Activated T-helper 2 cell treated with anti-CD3 and anti-CD28 coated beads, Interferon-gamma antibody, Interleukin-2, Interleukin-4, amounts not matched to agents 10 μg/mL and 5 μg/mL and 100 μg/mL, durations not matched to agents 14 hours and 24 hours and 36 hours (primary cell): ENCODE measurements around the gene PTPRC. TPM values are rescaled to one million over a fixed set of nuclear protein-coding genes. Genes with fewer than 3 reads are reported as not detected.

Experiments used
- DNase-seq: peaks from one replicate; pipeline ENCODE4 v3.0.0; 2021; ENCODE audit warnings: low spot score
- H3K27ac Mint-ChIP-seq: one replicate; pipeline ENCODE4 v1.8.0; 2021; ENCODE audit warnings: mixed read lengths
- H3K27me3 Mint-ChIP-seq: one replicate; pipeline ENCODE4 v1.8.0; 2021; ENCODE audit warnings: low read depth, mixed read lengths
- H3K36me3 Mint-ChIP-seq: one replicate; pipeline ENCODE4 v1.8.0; 2021; ENCODE audit warnings: low read depth, mixed read lengths
- H3K4me1 Mint-ChIP-seq: one replicate; pipeline ENCODE4 v1.8.0; 2021; ENCODE audit warnings: low read depth, mixed read lengths
- H3K4me3 Mint-ChIP-seq: one replicate; pipeline ENCODE4 v1.8.0; 2021; ENCODE audit warnings: low read depth, mild to moderate bottlenecking, moderate library complexity, mixed read lengths
- H3K9me3 Mint-ChIP-seq: one replicate; pipeline ENCODE4 v1.8.0; 2021; ENCODE audit warnings: mixed read lengths
- intact Hi-C: fragments of 100-400 bp; cut with micrococcal nuclease; formaldehyde crosslinking; loops from one replicate; pipeline ENCODE4 v1.15.1; 2023
- total RNA-seq: library from RNA; stranded (reverse); gene quantifications from 2 replicates; pipeline ENCODE4 v1.2.3, GENCODE V29; 2022

PTPRC gene
- total RNA-seq, 1 donor from 2014 or later: 321 TPM

GRCh38 chr1:198651650-198652400, 13.0 kb downstream of the PTPRC start:
- no peak for DNase-seq
- H3K36me3 Mint-ChIP-seq: peaks cover 70% of the 10 kb centered on the region
- H3K27ac Mint-ChIP-seq: peak overlapping the region; percentile 67
- no peaks in the 10 kb centered on the region for H3K27me3 Mint-ChIP-seq
- intact Hi-C loops: loop anchor here (1.0 to 5.0 kb wide), 2 partner anchors 31 to 280 kb away; no protein-coding TSS in a partner anchor
- H3K4me1 Mint-ChIP-seq: peaks cover 70% of the 10 kb centered on the region
- peak overlapping the region; percentile 73 for H3K4me3 Mint-ChIP-seq
- no peaks in the 10 kb centered on the region for H3K9me3 Mint-ChIP-seq

- H3K27me3 Mint-ChIP-seq: no peaks in the 10 kb centered on the region
- peaks cover 68% of the 10 kb centered on the region for H3K4me1 Mint-ChIP-seq
- H3K4me3 Mint-ChIP-seq: peak overlapping the region; percentile 15
- no peaks in the 10 kb centered on the region for H3K9me3 Mint-ChIP-seq
- H3K36me3 Mint-ChIP-seq: peaks cover 66% of the 10 kb centered on the region
- peak overlapping the region; percentile 44 for H3K27ac Mint-ChIP-seq
- DNase-seq: no peak
- intact Hi-C loops: loop anchor here (5.0 kb wide), 1 partner anchor 278 kb away; no protein-coding TSS in a partner anchor
Observed at GRCh38 chr1:198653808-198654413, 15.1 kb downstream of the PTPRC start.

GRCh38 chr1:198655459-198656121, 16.8 kb downstream of the PTPRC start:
- no peaks in the 10 kb centered on the region for H3K9me3 Mint-ChIP-seq
- H3K27me3 Mint-ChIP-seq: no peaks in the 10 kb centered on the region
- H3K4me3 Mint-ChIP-seq: peak overlapping the region; percentile 76
- DNase-seq: no peak
- H3K36me3 Mint-ChIP-seq: peaks cover 61% of the 10 kb centered on the region
- H3K4me1 Mint-ChIP-seq: peaks cover 62% of the 10 kb centered on the region
- H3K27ac Mint-ChIP-seq: peak overlapping the region; percentile 88
- intact Hi-C loops: loop anchor here (1.0 to 2.0 kb wide), 3 partner anchors 14 to 35 kb away; no protein-coding TSS in a partner anchor

- peak overlapping the region; percentile 75 for H3K4me3 Mint-ChIP-seq
- H3K27me3 Mint-ChIP-seq: no peaks in the 10 kb centered on the region
- H3K27ac Mint-ChIP-seq: peak overlapping the region; percentile 96
- peaks cover 60% of the 10 kb centered on the region for H3K4me1 Mint-ChIP-seq
- no peaks in the 10 kb centered on the region for H3K9me3 Mint-ChIP-seq
- intact Hi-C loops: loop anchor here (1.0 to 2.0 kb wide), 3 partner anchors 13 to 36 kb away; no protein-coding TSS in a partner anchor
- peak; percentile 65 for DNase-seq
- peaks cover 56% of the 10 kb centered on the region for H3K36me3 Mint-ChIP-seq
Observed at GRCh38 chr1:198656500-198656932, 17.7 kb downstream of the PTPRC start.

GRCh38 chr1:198657550-198658064, 18.8 kb downstream of the PTPRC start:
- Mint-ChIP-seq H3K9me3 (no peaks in the 10 kb centered on the region), H3K4me3 (peak overlapping the region; percentile 78), H3K4me1 (peaks cover 55% of the 10 kb centered on the region), H3K27ac (peak overlapping the region; percentile 95), H3K27me3 (no peaks in the 10 kb centered on the region), H3K36me3 (peaks cover 50% of the 10 kb centered on the region)
- intact Hi-C loops: loop anchor here (1.0 to 2.0 kb wide), 3 partner anchors 8 to 37 kb away; no protein-coding TSS in a partner anchor
- no peak for DNase-seq

- no peak for DNase-seq
- H3K4me3 Mint-ChIP-seq: peak overlapping the region; percentile 59
- H3K9me3 Mint-ChIP-seq: no peaks in the 10 kb centered on the region
- peaks cover 58% of the 10 kb centered on the region for H3K36me3 Mint-ChIP-seq
- H3K27ac Mint-ChIP-seq: peak overlapping the region; percentile 78
- peaks cover 69% of the 10 kb centered on the region for H3K4me1 Mint-ChIP-seq
- no peaks in the 10 kb centered on the region for H3K27me3 Mint-ChIP-seq
- intact Hi-C loops: no loop called here
Observed at GRCh38 chr1:198660341-198661261, 21.8 kb downstream of the PTPRC start.

- Mint-ChIP-seq H3K4me3 (peak overlapping the region; percentile 69), H3K36me3 (peaks cover 66% of the 10 kb centered on the region), H3K9me3 (no peaks in the 10 kb centered on the region), H3K27ac (peak overlapping the region; percentile 76), H3K4me1 (peaks cover 72% of the 10 kb centered on the region), H3K27me3 (no peaks in the 10 kb centered on the region)
- no peak for DNase-seq
- intact Hi-C loops: no loop called here
Observed at GRCh38 chr1:198662821-198663220, 24.0 kb downstream of the PTPRC start.

- intact Hi-C loops: no loop called here
- peaks cover 74% of the 10 kb centered on the region for H3K4me1 Mint-ChIP-seq
- H3K27ac Mint-ChIP-seq: peak overlapping the region; percentile 91
- no peaks in the 10 kb centered on the region for H3K27me3 Mint-ChIP-seq
- no peak for DNase-seq
- H3K9me3 Mint-ChIP-seq: no peaks in the 10 kb centered on the region
- H3K36me3 Mint-ChIP-seq: peaks cover 70% of the 10 kb centered on the region
- peak overlapping the region; percentile 81 for H3K4me3 Mint-ChIP-seq
Observed at GRCh38 chr1:198664068-198664788, 25.4 kb downstream of the PTPRC start.

- H3K9me3 Mint-ChIP-seq: no peaks in the 10 kb centered on the region
- no peaks in the 10 kb centered on the region for H3K27me3 Mint-ChIP-seq
- H3K4me1 Mint-ChIP-seq: peaks cover 79% of the 10 kb centered on the region
- DNase-seq: no peak
- intact Hi-C loops: loop anchor here (5.0 kb wide), 1 partner anchor 265 kb away; no protein-coding TSS in a partner anchor
- peak overlapping the region; percentile 83 for H3K27ac Mint-ChIP-seq
- H3K36me3 Mint-ChIP-seq: peaks cover 78% of the 10 kb centered on the region
- H3K4me3 Mint-ChIP-seq: no peak overlapping the region
Observed at GRCh38 chr1:198667186-198667585, 28.3 kb downstream of the PTPRC start.

GRCh38 chr1:198667807-198668206, 29.0 kb downstream of the PTPRC start:
- no peak for DNase-seq
- Mint-ChIP-seq H3K27me3 (no peaks in the 10 kb centered on the region), H3K36me3 (peaks cover 81% of the 10 kb centered on the region), H3K9me3 (no peaks in the 10 kb centered on the region), H3K4me3 (peak overlapping the region; percentile 27), H3K27ac (peak overlapping the region; percentile 83), H3K4me1 (peaks cover 80% of the 10 kb centered on the region)
- intact Hi-C loops: loop anchor here (5.0 kb wide), 1 partner anchor 264 kb away; no protein-coding TSS in a partner anchor

- H3K9me3 Mint-ChIP-seq: no peaks in the 10 kb centered on the region
- peak overlapping the region; percentile 83 for H3K27ac Mint-ChIP-seq
- intact Hi-C loops: loop anchor here (1.0 to 5.0 kb wide), 4 partner anchors 12 to 263 kb away; no protein-coding TSS in a partner anchor
- DNase-seq: peak; percentile 56
- H3K4me3 Mint-ChIP-seq: peak overlapping the region; percentile 49
- H3K4me1 Mint-ChIP-seq: peaks cover 82% of the 10 kb centered on the region
- no peaks in the 10 kb centered on the region for H3K27me3 Mint-ChIP-seq
- H3K36me3 Mint-ChIP-seq: peaks cover 84% of the 10 kb centered on the region
Observed at GRCh38 chr1:198669023-198669698, 30.3 kb downstream of the PTPRC start.
